Adrenal gland (tissue), 12 donors: Measurements from ENCODE around the gene UFC1. TPM values are rescaled to one million over a fixed set of nuclear protein-coding genes. Genes with fewer than 3 reads are reported as not detected.

Experiments
- DNase-seq, 7 donors: peaks; one replicate each; pipeline ENCODE4 v3.0.0-alpha.2; 2019 to 2020
- H3K27ac ChIP-seq, 5 donors: fragments of 200-600 bp; sonication (generic) in 4 of 5; 1 replicate in 3 of 5; 2 replicates in 2 of 5; pipeline versions ENCODE4 v1.5.1 to v1.8.0; 2016 to 2020; ENCODE audit warnings: mild to moderate bottlenecking in 1 of 5
- H3K27me3 ChIP-seq: fragments of 200-600 bp; 2 replicates; pipeline ENCODE4 v1.8.0; 2021
- H3K36me3 ChIP-seq, 2 donors: fragments of 200-600 bp; replicated peaks in 1 of 2; 1 replicate in 1 of 2; 2 replicates in 1 of 2; pipeline versions ENCODE4 v1.5.1 to v1.8.0; 2018 to 2022
- H3K4me1 ChIP-seq, 2 donors: fragments of 200-600 bp; replicated peaks in 1 of 2; 1 replicate in 1 of 2; 2 replicates in 1 of 2; pipeline versions ENCODE4 v1.5.1 to v1.8.0; 2018 to 2021
- H3K4me3 ChIP-seq, 4 donors: fragments of 200-600 bp; sonication (generic) in 3 of 4; one replicate each; pipeline ENCODE4 v1.5.1; 2016 to 2018
- H3K9me3 ChIP-seq, 3 donors: fragments of 200-600 bp; sonication (generic) in 1 of 3; replicated peaks in 1 of 3; 1 replicate in 2 of 3; 2 replicates in 1 of 3; pipeline versions ENCODE4 v1.5.1 to v1.8.0; 2016 to 2021
- CTCF ChIP-seq, 6 experiments: fragments of 450-650 bp in 4 of 6; fragments of 200-600 bp in 2 of 6; sonication (generic) in 1 of 6; IDR thresholded peaks; 1 replicate in 5 of 6; 2 replicates in 1 of 6; pipeline versions ENCODE4 v1.5.1 to v1.8.0; 2016 to 2021; ENCODE audit warnings: antibody characterized with exemption in 6 of 6, mild to moderate bottlenecking in 2 of 6, moderate library complexity in 1 of 6
- POLR2A ChIP-seq, 2 donors: fragments of 450-650 bp; IDR thresholded peaks; one replicate each; pipeline ENCODE4 v1.6.1; 2017; ENCODE audit warnings: antibody characterized with exemption in 2 of 2, mild to moderate bottlenecking in 2 of 2, moderate library complexity in 1 of 2
- WGBS, 4 donors: extraction: QIAGEN DNeasy Blood & Tissue Kit in 2 of 4; methylation state at CpG; one replicate each; pipeline versions ENCODE4 v1.1.5 to v1.1.7; 2013 to 2017; 5-methylcytosine and 5-hydroxymethylcytosine counted together
- intact Hi-C, 2 donors: fragments of 100-400 bp; cut with DNase I; formaldehyde crosslinking; loops; one replicate each; pipeline versions ENCODE4 v1.14.1 to v1.15.0; 2022 to 2023
- polyA plus RNA-seq, 3 donors: library from polyadenylated mRNA; stranded (reverse); fragments of 200-250 nt in 2 of 3; fragments of 350-450 nt in 1 of 3; fragmentation: Illumina TruSeq in 1 of 3; extraction: RNeasy Lipid Tissue Mini Kit (QIAGEN cat#74804) in 1 of 3; gene quantifications; one replicate each; pipeline ENCODE4 v1.2.3, GENCODE V29; 2013 to 2014
- total RNA-seq, 9 donors: library from RNA; depleted of rRNA in 4 of 9; stranded (reverse); fragments of >200 nt in 4 of 9; fragments of 120-200 nt in 1 of 9; fragmentation: NEBNext Ultra II Directional in 1 of 9; extraction: Animal tissue kit (Norgen Biotek cat#: 25700) in 1 of 9; gene quantifications; one replicate each; pipeline versions ENCODE4 v1.1.0 to v1.2.4, GENCODE V29; 2013 to 2023
- donor health status: healthy with polysubstance abuse.
- donor health status: Bipolar disorder and iron deficiency.
- donor health status: DM: yes; HTN: yes; CAD: no.
- donor health status: DM: no; HTN: no; CAD: no.
- donor health status: DM: no; HTN: no; CAD: no.
- donor health status: DM: yes; HTN: yes; CAD: no.

The UFC1 gene
- total and polyA plus RNA-seq, 12 donors = 59.0 to 166 (median 110) TPM

GRCh38 chr1:161187311-161187710 lies 33.5 kb downstream of the UFC1 start:
- 66 to 81% (median 72%) methylated on average over 3 of the region's 3 CpGs for WGBS, 4 donors
- Histone ChIP-seq H3K4me1 (peaks cover 0 to 12% of the 10 kb centered on the region in 2 donors), H3K27ac (no peak overlapping the region), H3K27me3 (no peaks in the 10 kb centered on the region), H3K36me3 (no peaks in the 10 kb centered on the region), H3K4me3 (no peak overlapping the region), H3K9me3 (no peaks in the 10 kb centered on the region)
- no peak for TF ChIP-seq CTCF (IDR thresholded peaks at IDR 0.05)
- intact Hi-C loops = no loop called here
- DNase-seq = no peak

- Histone ChIP-seq H3K27me3 (no peaks in the 10 kb centered on the region), H3K4me1 (peaks cover 0 to 20% of the 10 kb centered on the region in 2 donors), H3K27ac (no peak overlapping the region), H3K9me3 (no peaks in the 10 kb centered on the region), H3K4me3 (no peak overlapping the region), H3K36me3 (no peaks in the 10 kb centered on the region)
- intact Hi-C loops = no loop called here
- TF ChIP-seq POLR2A (IDR thresholded peaks at IDR 0.05) (no peak), CTCF (IDR thresholded peaks at IDR 0.05) (no peak)
- 65 to 76% (median 71%) methylated on average over 6 of the region's 6 CpGs for WGBS, 4 donors
- no peak for DNase-seq
Observed at GRCh38 chr1:161188381-161188780, 34.6 kb downstream of the UFC1 start.

GRCh38 chr1:161189036-161189435 lies 35.3 kb downstream of the UFC1 start:
- no peak overlapping the region for H3K4me3 ChIP-seq
- no peaks in the 10 kb centered on the region for H3K9me3 ChIP-seq
- 80 to 93% (median 91%) methylated on average over 5 of the region's 5 CpGs for WGBS, 4 donors
- TF ChIP-seq CTCF (IDR thresholded peaks at IDR 0.05) = no peak
- TF ChIP-seq POLR2A (IDR thresholded peaks at IDR 0.05) = no peak
- H3K27ac ChIP-seq = no peak overlapping the region
- no peaks in the 10 kb centered on the region for H3K36me3 ChIP-seq
- no peaks in the 10 kb centered on the region for H3K27me3 ChIP-seq
- intact Hi-C loops = no loop called here
- no peak for DNase-seq
- peaks cover 0 to 27% of the 10 kb centered on the region in 2 donors for H3K4me1 ChIP-seq

GRCh38 chr1:161190962-161191521 lies 37.3 kb downstream of the UFC1 start:
- no peak for DNase-seq

GRCh38 chr1:161191971-161192370 lies 38.2 kb downstream of the UFC1 start:
- Histone ChIP-seq H3K36me3 (no peaks in the 10 kb centered on the region), H3K27me3 (no peaks in the 10 kb centered on the region), H3K4me3 (no peak overlapping the region), H3K9me3 (no peaks in the 10 kb centered on the region), H3K27ac (no peak overlapping the region), H3K4me1 (peaks cover 0 to 36% of the 10 kb centered on the region in 2 donors)
- DNase-seq = no peak
- 50 to 64% (median 60%) methylated on average over 8 of the region's 8 CpGs for WGBS, 4 donors
- intact Hi-C loops = loop anchor here (10.0 kb wide), 2 partner anchors 183 to 193 kb away; no protein-coding TSS in a partner anchor
- TF ChIP-seq CTCF (IDR thresholded peaks at IDR 0.05) (no peak), POLR2A (IDR thresholded peaks at IDR 0.05) (no peak)

More at GRCh38 chr1:161190962-161191521, 37.3 kb downstream of the UFC1 start:
- no peak for TF ChIP-seq POLR2A (IDR thresholded peaks at IDR 0.05)
- intact Hi-C loops = loop anchor here (10.0 kb wide), 2 partner anchors 184 to 194 kb away; no protein-coding TSS in a partner anchor
- WGBS, 4 donors = 65 to 78% (median 70%) methylated on average over 20 to 22 of the region's 22 CpGs
- H3K4me3 ChIP-seq = no peak overlapping the region
- no peak overlapping the region for H3K27ac ChIP-seq
- peaks cover 0 to 32% of the 10 kb centered on the region in 2 donors for H3K4me1 ChIP-seq
- no peaks in the 10 kb centered on the region for H3K9me3 ChIP-seq
- H3K27me3 ChIP-seq = no peaks in the 10 kb centered on the region
- no peaks in the 10 kb centered on the region for H3K36me3 ChIP-seq
